Left kidney (tissue), 2 donors: ENCODE data around the gene ALOXE3. TPM values are rescaled to one million over a fixed set of nuclear protein-coding genes. Genes with fewer than 3 reads are reported as not detected.

Experiments used
- DNase-seq: peaks from one replicate; pipeline ENCODE4 v3.0.0-alpha.2; 2013
- polyA plus RNA-seq: library from polyadenylated mRNA; unstranded; fragments of 120-200 nt; gene quantifications from one replicate; pipeline ENCODE4 v1.2.1, GENCODE V29; 2013; ENCODE audit not compliant: insufficient read length

The ALOXE3 gene
- polyA plus RNA-seq, 1 donor = not detected

DNA sequence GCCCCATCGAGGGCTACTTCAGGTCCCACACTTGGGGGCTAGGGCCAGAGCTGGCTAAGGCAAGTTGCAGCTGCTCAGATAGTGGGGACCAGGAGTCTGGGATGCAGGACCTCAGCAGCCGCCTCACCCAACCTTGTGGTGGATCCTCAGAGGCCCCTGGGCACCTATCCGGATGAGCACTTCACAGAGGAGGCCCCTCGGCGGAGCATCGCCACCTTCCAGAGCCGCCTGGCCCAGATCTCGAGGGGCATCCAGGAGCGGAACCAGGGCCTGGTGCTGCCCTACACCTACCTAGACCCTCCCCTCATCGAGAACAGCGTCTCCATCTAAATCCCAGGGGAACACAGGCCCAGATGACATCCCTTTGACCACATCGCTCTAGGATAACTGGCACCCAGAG is 70.1 kb downstream of the ALOXE3 start:
- no peak for DNase-seq

GRCh38 chr17:8047769-8048110 is 70.6 kb downstream of the ALOXE3 start:
- no peak for DNase-seq

DNA sequence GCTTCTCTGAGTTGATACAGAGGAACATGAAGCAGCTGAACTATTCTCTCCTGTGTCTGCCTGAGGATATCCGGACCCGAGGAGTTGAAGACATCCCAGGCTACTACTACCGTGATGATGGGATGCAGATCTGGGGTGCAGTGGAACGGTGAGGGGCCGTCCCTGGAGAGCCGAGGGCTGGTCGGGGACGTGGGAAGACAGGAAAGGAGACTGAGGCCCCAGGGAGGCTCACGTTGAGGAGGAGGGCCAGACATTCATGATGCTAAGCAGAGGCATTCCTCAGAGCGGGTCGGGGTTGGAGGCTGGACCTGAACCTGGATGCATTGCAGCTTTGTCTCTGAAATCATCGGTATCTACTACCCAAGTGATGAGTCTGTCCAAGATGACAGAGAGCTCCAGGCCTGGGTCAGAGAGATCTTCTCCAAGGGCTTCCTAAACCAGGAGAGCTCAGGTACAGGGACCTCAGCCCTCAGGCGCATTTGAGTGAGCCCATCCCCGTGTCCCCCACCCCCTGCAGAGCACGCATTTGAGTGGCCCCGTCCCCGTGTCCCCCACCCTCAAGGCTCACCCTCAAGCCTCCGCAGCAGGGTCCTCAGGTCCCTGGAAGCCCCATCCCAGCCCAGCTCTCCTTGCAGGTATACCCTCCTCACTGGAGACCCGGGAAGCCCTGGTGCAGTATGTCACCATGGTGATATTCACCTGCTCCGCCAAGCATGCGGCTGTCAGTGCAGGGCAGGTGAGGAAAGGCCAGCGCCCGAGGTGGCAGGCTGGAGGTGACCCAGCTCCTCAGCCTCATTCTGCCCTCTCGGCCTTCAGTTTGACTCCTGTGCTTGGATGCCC is 71.2 kb downstream of the ALOXE3 start:
- DNase-seq = no peak

GRCh38 chr17:8046306-8046928 is 71.9 kb downstream of the ALOXE3 start:
- DNase-seq = no peak

Other genes starting within 250 kb of the ALOXE3 start
- gene CHD3, start 229.7 kb downstream of the ALOXE3 start, polyA plus RNA-seq = 195 TPM
- gene RNF227, start 202.2 kb downstream of the ALOXE3 start, polyA plus RNA-seq = 4.5 TPM
- gene KCNAB3, start 188.7 kb downstream of the ALOXE3 start, polyA plus RNA-seq = 12.3 TPM
- gene TRAPPC1, start 186.6 kb downstream of the ALOXE3 start, polyA plus RNA-seq = 125 TPM
- gene CNTROB, start 186.3 kb downstream of the ALOXE3 start, polyA plus RNA-seq = 67.3 TPM
- 0.45 TPM for gene GUCY2D, start 115.9 kb downstream of the ALOXE3 start, polyA plus RNA-seq
- 1.0 TPM for gene ALOX15B, start 79.5 kb downstream of the ALOXE3 start, polyA plus RNA-seq
- gene ALOX12B, start 30.8 kb downstream of the ALOXE3 start, polyA plus RNA-seq = 1.1 TPM
- not detected for gene HES7, start 5.6 kb upstream of the ALOXE3 start, polyA plus RNA-seq
- gene PER1, start 33.9 kb upstream of the ALOXE3 start, polyA plus RNA-seq = 22.9 TPM
- gene VAMP2, start 44.4 kb upstream of the ALOXE3 start, polyA plus RNA-seq = 120 TPM
- 26.9 TPM for gene TMEM107, start 57.9 kb upstream of the ALOXE3 start, polyA plus RNA-seq
- 2.8 TPM for gene BORCS6, start 71.7 kb upstream of the ALOXE3 start, polyA plus RNA-seq
- gene AURKB, start 92.1 kb upstream of the ALOXE3 start, polyA plus RNA-seq = 49.9 TPM
- gene CTC1, start 129.5 kb upstream of the ALOXE3 start, polyA plus RNA-seq = 40.1 TPM
- gene PFAS, start 130.8 kb upstream of the ALOXE3 start, polyA plus RNA-seq = 53.8 TPM
- gene RANGRF, start 170.2 kb upstream of the ALOXE3 start, polyA plus RNA-seq = 26.5 TPM
- 4.4 TPM for gene SLC25A35, start 176.9 kb upstream of the ALOXE3 start, polyA plus RNA-seq
- gene ARHGEF15, start 191.7 kb upstream of the ALOXE3 start, polyA plus RNA-seq = 19.9 TPM
- not detected for gene ODF4, start 221.3 kb upstream of the ALOXE3 start, polyA plus RNA-seq